PC-3 (cell line): ENCODE measurements around the gene MRFAP1. TPM values are rescaled to one million over a fixed set of nuclear protein-coding genes. Genes with fewer than 3 reads are reported as not detected.

Experiments used
- ATAC-seq: fragments of 200-7000 bp; cut with Tn5 transposase; 2 replicates; pipeline ENCODE4 v1.9.1; 2020; ENCODE audit warnings: mild to moderate bottlenecking, moderate library complexity
- BruUV-seq: library from RNA; stranded (reverse); fragments of 400-500 nt; replicated peaks from 2 replicates; lab custom pipeline; 2021; lab: Mats Ljungman, UMichigan
- CTCF ChIA-PET: fragments of 300-600 bp; sonication (Branson Sonifier 250); formaldehyde crosslinking; loops from one replicate; lab custom pipeline; 2022; ENCODE audit warnings: antibody characterized with exemption; lab: Charles Lee
- POLR2A ChIA-PET: fragments of 300-600 bp; sonication (Branson Sonifier 250); formaldehyde crosslinking; loops from one replicate; lab custom pipeline; 2022; ENCODE audit warnings: antibody characterized with exemption; ENCODE audit not compliant: unreplicated experiment; lab: Charles Lee
- DNase-seq: peaks from one replicate; pipeline ENCODE4 v3.0.0-alpha.2; 2015
- H2AFZ ChIP-seq: fragments of 300-600 bp; sonication (generic); 2 replicates; pipeline ENCODE4 v1.6.0; 2016; ENCODE audit warnings: antibody characterized with exemption, low read length
- H3F3A ChIP-seq: fragments of 300-600 bp; sonication (generic); one replicate; pipeline ENCODE4 v1.6.0; 2017; ENCODE audit warnings: antibody characterized with exemption, low read length, control low read depth, mild to moderate bottlenecking; ENCODE audit not compliant: unreplicated experiment
- H3K27ac ChIP-seq: fragments of 300-600 bp; sonication (generic); 2 replicates; pipeline ENCODE4 v1.5.1; 2016; ENCODE audit warnings: mild to moderate bottlenecking, low read length
- H3K27me3 ChIP-seq: fragments of 300-600 bp; sonication (generic); 2 replicates; pipeline ENCODE4 v1.6.1; 2016; ENCODE audit warnings: low read length, mixed read lengths
- H3K36me3 ChIP-seq: fragments of 300-600 bp; sonication (generic); 2 replicates; pipeline ENCODE4 v1.6.1; 2016; ENCODE audit warnings: low read depth, mixed run types, low read length, mixed read lengths
- H3K4me1 ChIP-seq: fragments of 300-600 bp; sonication (generic); 2 replicates; pipeline ENCODE4 v1.5.1; 2016; ENCODE audit warnings: low read length; ENCODE audit not compliant: insufficient read depth
- H3K4me2 ChIP-seq: fragments of 300-600 bp; sonication (generic); 2 replicates; pipeline ENCODE4 v1.6.0; 2016; ENCODE audit warnings: low read length
- H3K4me3 ChIP-seq: fragments of 300-600 bp; sonication (generic); 2 replicates; pipeline ENCODE4 v1.5.1; 2016; ENCODE audit warnings: mild to moderate bottlenecking, low read length, mixed read lengths
- H3K79me2 ChIP-seq: fragments of 300-600 bp; sonication (generic); 2 replicates; pipeline ENCODE4 v1.6.1; 2017; ENCODE audit warnings: low read length, mixed read lengths
- H3K9ac ChIP-seq: fragments of 300-600 bp; sonication (generic); 2 replicates; pipeline ENCODE4 v1.6.0; 2016; ENCODE audit warnings: mild to moderate bottlenecking, low read length
- H3K9me2 ChIP-seq: fragments of 300-600 bp; sonication (generic); replicated peaks from 2 replicates; pipeline ENCODE4 v1.6.1; 2016; ENCODE audit warnings: mixed run types, low read length, mixed read lengths
- H3K9me3 ChIP-seq: fragments of 300-600 bp; sonication (generic); 2 replicates; pipeline ENCODE4 v1.6.1; 2016; ENCODE audit warnings: low read length, mixed read lengths
- H4K20me1 ChIP-seq: fragments of 300-600 bp; sonication (generic); 2 replicates; pipeline ENCODE4 v1.6.1; 2016; ENCODE audit warnings: low read length, mixed read lengths
- CTCF ChIP-seq: fragments of 300-600 bp; sonication (generic); conservative IDR thresholded peaks from 2 replicates; pipeline ENCODE4 v1.5.1; 2017; ENCODE audit warnings: antibody characterized with exemption, low read depth, mild to moderate bottlenecking, low read length
- EZH2 ChIP-seq: fragments of 300-600 bp; sonication (generic); IDR thresholded peaks from one replicate; pipeline ENCODE4 v1.6.1; 2017; ENCODE audit warnings: antibody characterized with exemption, mild to moderate bottlenecking, low read length; ENCODE audit not compliant: unreplicated experiment
- EZH2phosphoT487 ChIP-seq: fragments of 300-600 bp; sonication (generic); IDR thresholded peaks from 2 replicates; pipeline ENCODE4 v1.6.1; 2018; ENCODE audit warnings: mild to moderate bottlenecking, antibody characterized with exemption, low read length, borderline replicate concordance
- intact Hi-C: fragments of 100-400 bp; cut with micrococcal nuclease; formaldehyde crosslinking; loops from 2 replicates; pipeline ENCODE4 v1.9.0; 2023
- total RNA-seq: library from RNA; depleted of rRNA; stranded (reverse); fragments of >200 nt; gene quantifications from 2 replicates; pipeline ENCODE4 v1.2.3, GENCODE V29; 2014

Gene MRFAP1
- total RNA-seq, 1 experiment from 2014 or later = 122 TPM

GRCh38 chr4:6632125-6632524, 8.4 kb upstream of the MRFAP1 start:
- intact Hi-C loops = no loop called here
- Histone ChIP-seq H3K4me2 (no peak overlapping the region), H3F3A (no peaks in the 10 kb centered on the region), H3K27me3 (no peaks in the 10 kb centered on the region), H3K9me3 (no peaks in the 10 kb centered on the region), H3K4me1 (no peaks in the 10 kb centered on the region), H2AFZ (no peak overlapping the region), H3K79me2 (no peaks in the 10 kb centered on the region), H3K27ac (no peak overlapping the region), H3K4me3 (no peak overlapping the region), H3K9ac (no peak overlapping the region), H4K20me1 (no peaks in the 10 kb centered on the region), H3K36me3 (no peaks in the 10 kb centered on the region), H3K9me2 (no peaks in the 10 kb centered on the region)
- no TSS peak for BruUV-seq
- TF ChIP-seq CTCF (no peak), EZH2phosphoT487 (no peak), EZH2 (no peak)
- CTCF ChIA-PET = no interaction called here
- POLR2A ChIA-PET = no interaction called here
- ATAC-seq (no peak), DNase-seq (no peak)

- Histone ChIP-seq H3K36me3 (no peaks in the 10 kb centered on the region), H3K27me3 (no peaks in the 10 kb centered on the region), H3F3A (no peaks in the 10 kb centered on the region), H3K4me3 (no peak overlapping the region), H3K27ac (no peak overlapping the region), H3K79me2 (no peaks in the 10 kb centered on the region), H3K4me1 (no peaks in the 10 kb centered on the region), H4K20me1 (no peaks in the 10 kb centered on the region), H3K9ac (no peak overlapping the region), H3K9me3 (no peaks in the 10 kb centered on the region), H2AFZ (no peak overlapping the region), H3K4me2 (no peak overlapping the region), H3K9me2 (no peaks in the 10 kb centered on the region)
- no TSS peak for BruUV-seq
- peak; percentile 9 for DNase-seq
- ChIA-PET CTCF (no interaction called here), POLR2A (no interaction called here)
- ATAC-seq = no peak
- intact Hi-C loops = no loop called here
- TF ChIP-seq EZH2 (no peak), EZH2phosphoT487 (no peak), CTCF (no peak)
These were observed 7.2 kb upstream of the MRFAP1 start for GRCh38 chr4:6633091-6633906.

- ATAC-seq (no peak), DNase-seq (no peak)
- intact Hi-C loops = no loop called here
- H3K4me2 ChIP-seq = no peak overlapping the region
- no peak overlapping the region for H3K4me3 ChIP-seq
- no TSS peak for BruUV-seq
- H3K9me3 ChIP-seq = no peaks in the 10 kb centered on the region
- CTCF ChIA-PET = interaction anchor here (0.6 kb wide), 1 partner anchor 63 kb away, joined by 3 read pairs; no protein-coding TSS in a partner anchor
- no peak overlapping the region for H3K9ac ChIP-seq
- no peaks in the 10 kb centered on the region for H3K36me3 ChIP-seq
- POLR2A ChIA-PET = no interaction called here
- TF ChIP-seq EZH2phosphoT487 (no peak), EZH2 (no peak), CTCF (no peak)
- no peaks in the 10 kb centered on the region for H3K79me2 ChIP-seq
- H3K9me2 ChIP-seq = no peaks in the 10 kb centered on the region
- no peaks in the 10 kb centered on the region for H4K20me1 ChIP-seq
- H3F3A ChIP-seq = no peaks in the 10 kb centered on the region
- no peak overlapping the region for H2AFZ ChIP-seq
- no peak overlapping the region for H3K27ac ChIP-seq
- H3K27me3 ChIP-seq = no peaks in the 10 kb centered on the region
- no peaks in the 10 kb centered on the region for H3K4me1 ChIP-seq
These were observed 5.7 kb upstream of the MRFAP1 start for GRCh38 chr4:6634746-6635145.
